Stimulated activated naive CD8-positive, alpha-beta T cell treated with anti-CD3 and anti-CD28 coated beads, Interleukin-15, Interleukin-2, amounts not matched to agents 100 U/mL and 50 U/mL, for 24 hours (primary cell): Measurements from ENCODE around the gene CARMIL1.
A peak's percentile ranks its signal among the peaks of the same experiment; 100 is the strongest.
"Not testable (repeated sequence)": the region's sequence is repeated elsewhere in the genome, so short reads cannot be mapped to it uniquely, and the experiment has no call there.

Experiments
- ATAC-seq: fragments of 150-1000 bp; cut with Tn5 transposase; one replicate; pipeline ENCODE4 v1.10.0; 2021
- DNase-seq: peaks from one replicate; pipeline ENCODE4 v3.0.0; 2021

Gene CARMIL1

GRCh38 chr6:25411316-25411950 lies 132.3 kb downstream of the CARMIL1 start:
- DNase-seq, result no peak
- ATAC-seq, result no peak

DNA sequence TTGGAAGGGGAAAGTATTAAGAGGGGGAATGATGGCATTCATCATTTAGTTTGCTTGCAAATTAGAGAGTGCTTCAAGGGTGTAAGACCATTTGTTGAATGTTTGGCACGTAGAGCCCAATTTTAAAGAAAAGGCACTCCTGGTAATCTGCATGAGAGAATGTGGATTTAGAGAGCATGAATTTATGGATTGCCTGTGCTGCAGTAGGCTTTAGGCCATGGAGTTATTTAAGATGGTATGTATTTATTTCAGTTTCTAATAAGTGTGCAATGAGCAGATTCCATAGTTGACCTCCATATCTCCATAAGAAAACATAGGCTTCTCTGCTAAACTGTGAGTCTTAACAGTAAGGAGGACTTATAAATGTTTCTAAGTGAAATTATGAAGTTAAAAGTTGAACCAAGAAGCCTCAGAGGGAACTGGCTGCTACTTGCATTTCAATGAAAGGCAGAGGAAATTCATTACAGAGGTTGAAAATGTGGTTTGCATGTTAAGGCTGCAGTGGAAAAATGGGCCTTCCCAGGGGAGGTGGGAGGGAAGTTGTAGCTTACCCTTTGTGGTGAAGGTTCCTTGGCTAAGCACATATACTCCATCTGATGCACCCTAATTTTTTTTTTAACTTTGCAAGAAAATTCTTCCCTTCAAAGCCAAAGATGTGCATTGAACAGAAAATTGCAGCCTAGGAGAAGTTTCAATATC lies 134.2 kb downstream of the CARMIL1 start:
- peak; percentile 58 for ATAC-seq
- DNase-seq, result no peak

- ATAC-seq (no peak), DNase-seq (no peak)
These were observed 135.0 kb downstream of the CARMIL1 start for GRCh38 chr6:25414168-25414567.

DNA sequence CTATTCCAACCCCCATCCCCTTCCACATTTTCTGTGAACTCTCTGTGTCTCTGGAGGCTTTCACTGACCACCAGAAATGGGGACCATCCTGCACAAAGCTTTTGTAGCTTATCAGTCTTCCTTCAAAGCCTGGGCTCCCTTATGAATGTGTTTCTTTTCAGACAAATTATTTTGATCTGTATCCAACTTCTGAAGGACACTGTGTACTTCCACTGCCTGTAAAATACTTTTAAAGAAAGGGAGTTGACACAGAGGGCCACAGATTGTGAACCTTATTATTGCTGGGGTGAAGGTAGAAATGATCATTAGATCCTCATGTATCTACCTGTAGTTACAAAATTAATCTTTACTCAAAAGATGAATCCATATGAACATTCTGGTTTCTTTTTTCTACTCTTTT lies 135.6 kb downstream of the CARMIL1 start:
- no peak for ATAC-seq
- no peak for DNase-seq

DNA sequence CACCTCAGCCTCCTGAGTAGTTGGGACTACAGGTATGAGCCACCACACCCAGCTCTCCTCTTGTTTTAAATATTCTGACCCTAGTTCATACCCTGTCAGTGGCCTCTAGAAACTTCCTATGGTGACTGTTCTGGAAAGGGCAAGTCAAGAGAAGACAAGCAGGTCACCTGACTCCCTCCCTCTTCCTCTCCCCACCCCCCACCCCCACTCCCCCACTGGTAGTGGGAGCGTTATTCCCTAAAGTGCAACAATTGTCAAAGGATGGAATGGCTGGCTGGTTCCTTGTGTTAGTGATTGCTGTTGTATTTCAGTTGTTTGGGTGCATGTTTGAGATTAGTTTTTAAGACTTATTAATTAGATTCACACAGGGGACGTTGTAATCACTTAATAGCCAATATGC lies 136.1 kb downstream of the CARMIL1 start:
- no peak for ATAC-seq
- no peak for DNase-seq

- ATAC-seq (no peak), DNase-seq (no peak)
These were observed 136.5 kb downstream of the CARMIL1 start for GRCh38 chr6:25415701-25416100.

GRCh38 chr6:25417046-25417605 lies 138.0 kb downstream of the CARMIL1 start:
- ATAC-seq, result no peak

DNA sequence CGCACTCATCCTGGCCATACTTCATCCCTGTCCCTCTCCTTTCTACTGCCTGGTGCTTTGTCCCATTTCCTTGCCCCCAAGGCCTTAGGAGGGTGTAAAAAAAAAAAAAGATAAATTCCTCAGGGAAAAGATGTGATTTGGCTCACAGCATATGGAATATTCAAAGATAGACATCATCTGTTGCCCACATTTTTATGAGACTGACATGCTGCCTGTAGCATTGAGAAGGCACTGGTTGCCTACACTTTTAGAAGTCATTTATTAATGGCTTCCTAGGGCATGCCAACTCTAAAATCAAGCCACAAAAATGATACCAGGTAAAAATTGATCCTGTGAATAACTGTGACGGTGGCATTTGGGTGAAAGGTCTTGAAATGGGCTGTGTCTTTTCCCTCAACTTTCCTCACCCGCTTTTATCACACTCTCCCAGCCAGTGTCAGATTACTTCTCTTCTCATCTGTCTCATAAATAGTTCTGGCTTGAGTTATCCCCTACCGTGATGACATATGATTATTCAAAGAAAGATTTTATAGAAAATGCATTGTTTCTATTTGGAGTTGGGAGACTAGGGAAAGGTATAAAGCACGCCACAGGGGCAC lies 139.4 kb downstream of the CARMIL1 start:
- ATAC-seq (no peak), DNase-seq (no peak)

More at GRCh38 chr6:25417046-25417605, 138.0 kb downstream of the CARMIL1 start:
- DNase-seq, result no peak

- ATAC-seq, result no peak
- no peak for DNase-seq
These were observed 140.7 kb downstream of the CARMIL1 start for GRCh38 chr6:25419879-25420278.

DNA sequence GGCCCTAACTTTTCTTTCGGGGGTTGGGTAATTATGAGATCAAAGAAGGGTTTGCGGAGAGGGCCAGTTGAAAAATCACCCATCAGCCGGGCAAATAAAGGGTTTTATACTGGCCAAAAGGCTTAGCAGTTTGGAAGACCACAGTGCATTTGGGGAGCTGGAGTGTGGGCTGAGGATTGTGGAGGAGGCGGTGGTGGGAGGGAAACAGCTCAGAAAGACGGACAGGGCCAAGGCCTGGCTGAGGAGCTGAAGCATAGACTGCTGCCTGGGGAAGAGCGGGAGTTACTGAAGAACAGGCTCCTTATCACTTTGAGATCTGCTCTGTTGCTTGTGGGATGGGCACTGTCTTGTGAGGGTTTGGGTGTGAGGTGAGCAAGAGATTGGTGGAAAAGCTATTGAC lies 144.2 kb downstream of the CARMIL1 start:
- ATAC-seq (no peak), DNase-seq (no peak)

DNA sequence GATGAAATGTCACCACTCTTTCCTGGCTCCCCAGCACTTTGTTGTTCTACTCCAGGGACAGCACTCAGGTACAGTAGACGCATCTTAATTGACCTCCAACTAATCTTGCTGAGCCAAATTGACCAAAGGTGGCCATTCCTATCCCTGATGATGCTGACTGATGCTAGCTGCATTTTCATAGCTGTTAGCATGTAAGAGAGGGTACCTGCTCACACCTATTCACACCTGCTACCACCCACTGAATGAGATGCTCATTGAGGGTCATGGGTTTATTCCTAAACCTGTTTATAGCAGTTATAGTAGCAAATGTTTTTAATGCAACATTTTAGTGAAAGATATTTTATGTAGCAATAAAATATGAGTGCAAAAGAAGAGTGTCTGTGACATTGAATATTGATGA lies 145.1 kb downstream of the CARMIL1 start:
- DNase-seq, result no peak
- no peak for ATAC-seq

- no peak for ATAC-seq
- no peak for DNase-seq
These were observed 148.4 kb downstream of the CARMIL1 start for GRCh38 chr6:25427549-25427948.

DNA sequence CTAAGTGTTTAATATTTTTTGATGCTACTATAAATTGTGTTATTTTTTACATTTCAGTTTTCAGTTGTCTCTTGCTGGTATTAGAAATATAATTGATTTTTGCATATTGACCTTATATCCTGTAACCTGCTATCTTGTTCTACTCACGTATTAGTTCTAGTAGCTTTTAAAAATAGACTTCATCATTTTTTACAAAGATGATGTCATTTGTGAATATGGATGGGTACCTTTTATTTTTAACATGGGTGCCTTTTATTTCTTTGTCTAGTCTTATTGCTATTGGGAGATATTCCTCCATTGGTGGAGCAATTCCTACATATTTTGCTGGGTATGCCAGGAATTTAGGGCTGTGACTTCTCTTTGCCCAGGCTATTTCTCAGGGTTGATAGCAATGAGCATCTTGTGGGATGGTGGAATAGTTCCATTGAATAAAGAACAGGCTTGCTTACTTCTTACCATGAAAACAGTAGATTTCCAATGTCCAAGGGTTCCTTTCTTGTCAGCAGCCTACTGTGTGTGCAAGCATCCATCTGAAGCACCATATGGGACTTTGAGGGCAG lies 149.7 kb downstream of the CARMIL1 start:
- DNase-seq, result no peak
- no peak for ATAC-seq

DNA sequence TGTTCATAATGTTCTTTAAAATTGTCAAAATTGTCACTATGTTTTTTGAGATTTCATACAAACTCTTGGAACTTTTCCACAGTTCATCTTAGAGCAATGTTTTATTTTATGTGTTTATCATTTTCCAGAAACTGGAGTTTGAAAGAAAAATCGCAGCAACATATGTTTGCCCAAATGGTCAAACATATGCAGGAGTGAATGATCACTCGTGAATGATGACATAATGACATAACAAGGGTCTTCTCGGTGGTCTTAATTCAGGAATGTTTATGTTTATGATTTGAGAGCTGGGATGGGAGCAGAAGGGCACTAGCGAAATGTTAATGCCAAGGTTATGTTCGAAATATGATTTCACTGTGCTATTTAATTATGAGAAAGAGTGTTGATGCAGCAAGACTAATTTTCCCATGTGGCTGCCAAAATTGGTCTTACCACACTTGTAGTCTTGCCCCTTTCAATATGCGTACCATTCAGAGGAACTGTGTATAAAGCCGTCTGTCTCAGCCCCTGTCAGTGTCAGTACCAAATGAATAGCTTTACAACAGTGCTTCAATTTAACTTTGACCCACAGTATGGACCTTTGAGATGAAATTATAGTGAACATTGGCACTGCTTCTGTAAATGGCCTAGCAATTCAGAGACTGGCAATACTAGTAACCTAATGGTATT lies 152.3 kb downstream of the CARMIL1 start:
- DNase-seq, result no peak
- ATAC-seq, result no peak

GRCh38 chr6:25431975-25432307 lies 152.8 kb downstream of the CARMIL1 start:
- DNase-seq (no peak), ATAC-seq (no peak)

- ATAC-seq (no peak), DNase-seq (no peak)
These were observed 155.7 kb downstream of the CARMIL1 start for GRCh38 chr6:25434921-25435320.

- ATAC-seq (no peak), DNase-seq (no peak)
These were observed 156.3 kb downstream of the CARMIL1 start for GRCh38 chr6:25435416-25435985.

GRCh38 chr6:25436760-25437159 lies 157.6 kb downstream of the CARMIL1 start:
- no peak for DNase-seq
- ATAC-seq, result no peak

GRCh38 chr6:25439368-25439767 lies 160.2 kb downstream of the CARMIL1 start:
- ATAC-seq, result no peak
- DNase-seq, result no peak

- DNase-seq (no peak), ATAC-seq (no peak)
These were observed 162.6 kb downstream of the CARMIL1 start for GRCh38 chr6:25441663-25442270.

DNA sequence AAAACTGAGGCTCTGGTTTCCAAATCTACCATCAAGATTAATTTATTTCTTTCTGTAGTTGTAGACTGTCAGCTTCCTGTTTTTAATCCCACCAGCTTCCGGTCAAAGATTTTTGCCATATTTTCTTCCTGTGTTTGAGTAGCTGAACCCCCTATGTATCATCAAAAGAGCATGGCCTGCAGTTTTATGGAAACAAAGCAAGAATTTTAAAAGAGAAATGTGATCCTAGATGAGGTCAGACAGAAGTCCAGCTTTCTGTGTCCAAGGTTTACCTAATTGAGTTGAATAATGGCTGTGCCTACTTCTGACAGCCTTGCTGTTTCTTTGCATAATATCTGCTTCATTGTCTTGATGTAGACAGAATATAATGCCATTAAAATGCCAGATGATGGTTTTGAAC lies 163.7 kb downstream of the CARMIL1 start:
- ATAC-seq, result no peak
- no peak for DNase-seq

DNA sequence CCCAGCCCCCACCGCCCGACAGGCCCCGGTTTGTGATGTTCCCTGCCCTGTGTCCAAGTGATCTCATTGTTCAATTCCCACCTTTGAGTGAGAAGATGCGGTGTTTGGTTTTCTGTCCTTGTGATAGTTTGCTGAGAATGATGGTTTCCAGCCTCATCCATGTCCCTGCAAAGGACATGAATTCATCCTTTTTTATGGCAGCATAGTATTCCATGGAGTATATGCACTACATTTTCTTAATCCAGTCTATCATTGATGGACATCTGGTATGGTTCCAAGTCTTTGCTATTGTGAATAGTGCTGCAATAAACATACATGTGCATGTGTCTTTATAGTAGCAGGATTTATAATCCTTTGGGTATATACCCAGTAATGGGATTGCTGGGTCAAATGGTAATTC lies 165.3 kb downstream of the CARMIL1 start:
- not testable (repeated sequence) for DNase-seq, ATAC-seq
